ENCODE data around the gene ZNF750.

Gene ZNF750

DNA sequence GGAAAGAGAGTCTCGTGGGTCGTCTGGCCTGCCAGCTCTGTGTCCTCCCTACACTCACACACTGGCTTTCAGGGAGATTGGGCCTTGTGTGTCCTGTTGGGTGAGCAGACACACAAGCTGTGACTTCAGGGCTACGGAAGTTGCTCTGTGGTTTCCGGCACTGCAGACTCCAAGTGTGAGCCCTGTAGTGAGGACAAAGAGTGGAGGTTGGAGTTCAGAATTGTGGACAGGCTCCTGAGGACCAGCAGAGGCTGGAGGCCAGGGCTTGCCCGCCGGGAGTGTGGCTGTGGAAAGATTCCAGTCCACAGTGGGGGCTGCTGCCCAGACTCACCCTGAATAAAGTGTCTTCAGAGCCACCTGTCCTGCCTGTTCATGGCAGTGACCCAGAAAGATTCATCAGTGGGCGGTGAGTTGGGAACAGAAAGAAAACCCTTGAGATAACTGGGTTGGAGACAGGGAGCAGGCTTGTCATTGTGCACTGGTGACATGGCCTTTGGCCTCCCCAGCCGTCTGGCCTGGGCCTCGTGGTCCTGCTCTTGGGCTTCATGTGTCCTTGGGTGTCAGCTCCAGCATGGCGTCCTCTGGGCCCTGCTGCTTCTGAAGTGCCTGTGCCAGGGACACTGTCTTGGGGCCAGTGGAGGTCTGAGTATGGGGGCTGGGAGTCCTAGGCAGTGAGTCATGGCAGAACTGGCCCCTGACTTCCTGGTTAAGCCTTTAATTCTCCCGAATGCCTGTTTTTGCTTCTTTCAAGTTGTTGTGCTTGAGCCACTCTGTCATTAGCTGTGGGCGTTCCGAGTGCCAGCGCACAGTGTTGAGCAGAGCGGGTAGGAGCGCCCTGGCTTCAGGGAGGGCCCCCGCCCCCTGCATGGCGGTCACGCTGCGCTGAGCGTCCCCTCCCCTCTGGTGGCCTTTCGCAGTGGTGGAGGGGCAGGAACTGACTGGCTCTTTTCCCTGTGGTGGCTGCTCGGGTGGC, 19.9 kb upstream of the ZNF750 start:
- DNase-seq (ENCODE audit: low spot score): peak; percentile 65

DNA sequence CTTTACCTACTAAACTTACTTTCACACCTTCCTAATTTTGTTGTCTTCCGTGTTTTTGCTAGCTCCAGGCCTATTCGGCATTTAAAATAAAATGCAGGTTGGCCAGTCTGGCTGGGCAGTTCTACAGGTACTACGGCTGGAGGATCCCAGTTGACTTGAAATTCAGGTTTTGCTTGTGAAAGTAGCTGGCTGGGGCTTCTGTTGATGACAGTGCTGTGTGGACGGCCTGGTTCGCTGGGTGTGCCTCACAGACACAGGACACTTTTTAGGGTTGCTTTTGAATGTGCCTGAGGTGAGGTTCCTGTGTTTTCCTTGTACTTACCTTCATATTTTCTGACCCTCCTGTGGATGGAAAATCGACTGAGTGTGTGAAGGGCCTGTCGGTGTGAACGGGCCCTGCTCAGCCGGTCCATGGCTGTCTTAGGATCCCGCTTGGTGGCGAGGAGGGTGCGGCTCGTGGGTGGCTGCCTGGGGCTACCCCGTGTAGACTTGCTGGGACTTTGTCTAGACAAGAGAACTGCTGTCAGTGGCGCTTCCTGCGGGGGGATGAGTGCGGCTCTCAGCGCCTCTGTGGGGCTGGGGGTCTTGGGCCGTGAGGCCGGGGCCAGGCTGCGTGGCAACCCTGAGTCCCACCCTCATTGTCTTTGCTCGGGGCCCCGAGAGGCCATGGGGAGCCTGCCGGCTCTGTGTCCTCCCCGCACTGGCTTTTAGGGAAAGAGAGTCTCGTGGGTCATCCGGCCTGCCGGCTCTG, 18.7 kb upstream of the ZNF750 start:
- DNase-seq (ENCODE audit: low spot score): no peak

DNA sequence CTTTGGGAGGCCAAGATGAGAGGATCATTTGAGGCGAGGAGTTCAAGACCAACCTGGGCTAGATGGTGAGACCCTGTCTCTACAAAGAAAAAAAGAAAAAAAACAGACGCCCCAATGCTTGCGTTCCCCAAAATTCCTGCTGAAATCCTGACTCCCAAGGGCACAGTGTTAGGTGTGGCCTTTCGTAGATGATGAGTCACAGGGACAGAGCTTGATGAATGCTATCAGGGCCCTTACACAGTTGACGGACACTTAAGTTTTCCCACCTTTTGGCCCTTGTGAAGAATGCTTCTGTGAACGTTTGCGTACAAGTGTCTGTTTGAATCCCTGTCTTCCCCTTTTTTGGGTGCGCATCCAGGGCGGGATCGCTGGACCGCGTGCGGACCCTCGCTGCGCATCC, 16.5 kb upstream of the ZNF750 start:
- no peak for DNase-seq (ENCODE audit: low spot score)

DNA sequence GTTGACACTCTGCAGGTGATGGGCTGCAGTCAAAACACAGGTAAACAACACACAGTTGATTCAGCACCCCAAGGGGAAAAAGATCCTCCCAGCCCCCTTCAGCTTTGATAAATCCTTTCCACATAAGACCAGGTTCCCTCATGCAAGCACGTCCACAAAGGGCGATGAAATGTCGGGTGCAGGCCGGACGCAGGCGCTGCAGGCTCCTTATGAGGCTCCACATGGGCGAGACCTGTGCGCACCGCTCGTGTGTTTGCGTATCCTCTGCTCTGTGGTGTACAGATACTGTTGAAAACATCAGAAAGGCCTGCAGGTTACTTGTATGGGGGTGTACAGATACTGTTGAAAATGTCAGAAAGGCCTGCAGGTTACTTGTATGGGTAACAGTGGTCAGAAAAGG, 14.4 kb upstream of the ZNF750 start:
- no peak for DNase-seq (ENCODE audit: low spot score)

DNA sequence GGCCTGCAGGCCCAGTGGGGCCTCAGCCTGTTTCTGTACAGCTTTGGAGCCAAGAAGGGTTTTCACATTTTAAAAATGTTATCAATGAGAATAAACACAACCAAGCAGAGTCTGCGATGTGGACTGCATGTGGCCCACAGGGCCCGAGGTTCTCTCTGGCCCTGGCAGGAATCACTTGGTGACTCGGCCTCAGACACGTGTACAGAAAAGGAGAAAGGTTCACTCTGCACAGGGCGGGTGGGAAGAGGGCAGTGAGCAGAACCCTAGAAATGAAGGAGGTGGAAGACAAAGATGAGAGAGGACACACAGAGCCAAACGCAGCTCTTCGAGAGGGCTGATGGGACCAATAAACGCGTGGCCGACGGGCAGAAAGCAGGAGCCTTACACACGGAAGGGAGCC, 11.6 kb upstream of the ZNF750 start:
- no peak for DNase-seq (ENCODE audit: low spot score)

DNA sequence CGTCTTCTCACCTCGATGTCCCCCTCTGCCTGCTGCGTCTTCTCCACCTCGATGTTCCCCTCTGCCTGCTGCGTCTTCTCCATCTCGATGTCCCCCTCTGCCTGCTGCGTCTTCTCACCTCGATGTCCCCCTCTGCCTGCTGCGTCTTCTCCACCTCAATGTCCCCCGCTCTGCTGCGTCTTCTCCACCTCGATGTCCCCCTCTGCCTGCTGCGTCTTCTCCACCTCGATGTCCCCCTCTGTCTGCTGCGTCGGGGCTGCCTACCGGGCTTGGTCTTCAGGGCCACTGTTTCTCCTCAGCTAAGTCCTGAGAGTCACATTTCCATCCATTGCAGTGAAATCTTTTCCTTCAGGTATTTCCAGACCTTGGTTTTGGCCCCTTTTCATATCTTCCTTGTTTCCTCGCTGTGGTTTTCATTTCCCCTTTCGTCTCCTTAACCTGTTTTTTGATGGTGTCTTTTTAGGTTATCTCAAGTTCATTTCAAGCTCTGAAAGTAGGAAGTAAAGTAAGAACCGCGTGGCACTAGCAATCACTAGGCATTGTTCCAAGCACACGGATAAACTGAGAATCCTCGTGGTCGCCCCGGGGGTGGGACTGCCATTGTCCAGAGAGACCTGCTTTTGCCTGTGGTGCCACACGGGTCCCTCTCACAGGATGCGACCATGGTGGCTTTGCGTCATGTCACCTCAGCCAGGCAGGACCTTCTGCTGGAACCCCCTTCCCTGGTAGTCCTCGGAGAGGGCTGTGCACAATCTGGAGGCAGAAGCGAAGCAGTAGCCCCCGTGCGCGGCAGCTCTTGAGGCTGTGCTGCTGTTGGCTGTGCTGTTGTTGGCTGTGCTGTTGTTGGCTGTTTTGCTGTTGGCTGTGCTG, 9.5 kb upstream of the ZNF750 start:
- DNase-seq (ENCODE audit: low spot score): no peak

DNA sequence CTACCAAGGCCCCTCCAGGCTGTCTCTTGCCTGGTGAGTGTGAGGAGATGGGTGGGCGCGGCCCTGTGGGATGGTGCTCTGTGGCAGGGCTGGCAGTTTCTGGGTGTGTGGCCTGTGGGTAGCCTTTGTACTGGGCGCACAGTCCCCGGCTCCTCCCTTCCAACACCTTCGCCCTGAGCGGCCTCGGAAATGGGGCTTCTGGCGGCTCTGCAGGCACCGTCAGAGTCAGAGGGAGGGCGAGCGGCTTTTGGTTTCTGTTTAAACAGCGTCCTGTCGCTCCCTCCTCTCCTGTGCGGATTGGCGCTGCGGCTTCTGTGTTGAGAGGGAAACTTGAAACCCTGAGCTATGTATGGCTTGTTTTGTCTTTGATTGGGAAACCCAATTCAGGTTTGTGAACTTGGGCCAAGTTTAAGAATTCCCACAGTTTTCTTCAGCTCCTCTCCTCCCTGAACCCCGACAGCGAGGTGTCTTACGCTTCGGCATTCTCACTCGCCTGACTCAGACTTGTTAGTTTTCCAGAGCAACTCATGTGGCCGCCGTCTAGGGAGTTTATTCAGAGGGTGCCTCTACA, 8.3 kb upstream of the ZNF750 start:
- no peak for DNase-seq (ENCODE audit: low spot score)

DNA sequence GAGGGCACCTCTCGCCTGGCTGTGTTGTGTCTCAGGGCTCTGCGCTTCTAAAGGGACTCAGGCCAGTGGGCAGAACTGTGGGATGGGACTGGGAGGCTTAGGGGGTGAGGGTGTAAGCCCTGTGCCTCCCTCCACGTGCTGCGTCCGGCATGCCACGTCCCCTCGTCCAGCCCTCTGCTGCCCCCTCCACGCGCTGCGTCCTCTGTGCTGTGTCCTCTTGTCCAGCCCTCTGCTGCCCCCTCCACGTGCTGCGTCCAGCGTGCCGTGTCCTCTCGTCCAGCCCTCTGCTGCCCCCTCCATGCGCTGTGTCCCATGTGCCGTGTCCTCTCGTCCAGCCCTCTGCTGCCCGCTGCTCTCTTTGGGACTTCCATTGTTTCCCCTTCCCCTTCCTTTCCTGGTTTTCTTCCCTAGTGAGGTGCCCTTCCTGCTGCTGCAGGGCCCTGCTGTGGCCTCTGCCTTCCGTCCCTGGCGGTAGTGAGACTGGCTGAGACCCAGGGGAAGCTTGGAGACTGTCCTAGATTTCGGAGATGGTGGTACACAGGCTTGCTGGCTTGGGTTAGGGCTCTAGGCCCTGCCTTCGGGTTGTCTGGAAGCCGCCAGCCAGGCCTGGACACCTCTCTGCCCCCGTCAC, 6.4 kb upstream of the ZNF750 start:
- no peak for DNase-seq (ENCODE audit: low spot score)

DNA sequence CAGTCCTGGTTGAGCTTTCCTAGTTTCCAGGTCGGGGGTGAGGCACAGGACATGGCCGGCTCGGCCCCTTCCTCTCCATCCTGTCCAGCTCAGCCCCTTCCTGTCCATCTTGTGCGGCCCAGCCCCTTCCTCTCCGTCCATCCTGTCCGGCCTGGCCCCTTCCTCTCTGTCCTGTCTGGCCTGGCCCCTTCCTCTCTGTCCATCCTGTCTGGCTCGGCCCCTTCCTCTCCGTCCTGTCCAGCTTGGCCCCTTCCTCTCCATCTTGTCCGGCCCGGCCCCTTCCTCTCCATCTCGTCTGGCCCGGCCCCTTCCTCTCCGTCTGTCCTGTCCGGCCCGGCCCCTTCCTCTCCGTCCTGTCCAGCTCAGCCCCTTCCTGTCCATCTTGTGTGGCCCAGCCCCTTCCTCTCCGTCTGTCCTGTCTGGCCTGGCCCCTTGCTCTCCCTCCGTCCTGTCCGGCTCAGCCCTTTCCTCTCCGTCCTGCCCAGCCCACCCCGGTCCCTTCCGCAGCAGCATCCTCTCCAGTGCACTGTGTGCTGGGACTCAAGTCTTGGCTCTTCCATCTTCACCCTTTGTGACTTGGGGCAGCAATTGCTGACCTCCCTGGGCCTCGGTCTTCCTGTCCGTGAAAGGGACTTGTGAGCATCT, 5.5 kb upstream of the ZNF750 start:
- no peak for DNase-seq (ENCODE audit: low spot score)

DNA sequence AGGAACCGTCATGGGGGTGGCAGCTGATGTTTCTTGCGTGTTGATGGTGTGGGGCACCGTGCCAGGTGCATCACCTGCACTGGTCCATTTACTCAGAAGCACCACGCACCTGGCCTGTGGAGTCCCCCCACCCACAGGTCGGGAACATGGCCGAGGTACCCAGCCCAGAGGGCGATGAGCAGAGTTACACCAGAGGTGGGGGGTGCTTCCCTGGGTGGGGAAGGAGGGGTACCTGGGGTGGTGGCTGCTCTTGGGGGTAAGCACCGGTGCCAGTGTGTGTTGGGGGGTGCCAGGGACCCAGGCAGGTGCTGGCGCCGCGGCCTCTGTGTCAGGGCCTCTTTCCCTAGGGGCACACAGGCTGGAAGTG, 5.0 kb upstream of the ZNF750 start:
- DNase-seq (ENCODE audit: low spot score): no peak

DNA sequence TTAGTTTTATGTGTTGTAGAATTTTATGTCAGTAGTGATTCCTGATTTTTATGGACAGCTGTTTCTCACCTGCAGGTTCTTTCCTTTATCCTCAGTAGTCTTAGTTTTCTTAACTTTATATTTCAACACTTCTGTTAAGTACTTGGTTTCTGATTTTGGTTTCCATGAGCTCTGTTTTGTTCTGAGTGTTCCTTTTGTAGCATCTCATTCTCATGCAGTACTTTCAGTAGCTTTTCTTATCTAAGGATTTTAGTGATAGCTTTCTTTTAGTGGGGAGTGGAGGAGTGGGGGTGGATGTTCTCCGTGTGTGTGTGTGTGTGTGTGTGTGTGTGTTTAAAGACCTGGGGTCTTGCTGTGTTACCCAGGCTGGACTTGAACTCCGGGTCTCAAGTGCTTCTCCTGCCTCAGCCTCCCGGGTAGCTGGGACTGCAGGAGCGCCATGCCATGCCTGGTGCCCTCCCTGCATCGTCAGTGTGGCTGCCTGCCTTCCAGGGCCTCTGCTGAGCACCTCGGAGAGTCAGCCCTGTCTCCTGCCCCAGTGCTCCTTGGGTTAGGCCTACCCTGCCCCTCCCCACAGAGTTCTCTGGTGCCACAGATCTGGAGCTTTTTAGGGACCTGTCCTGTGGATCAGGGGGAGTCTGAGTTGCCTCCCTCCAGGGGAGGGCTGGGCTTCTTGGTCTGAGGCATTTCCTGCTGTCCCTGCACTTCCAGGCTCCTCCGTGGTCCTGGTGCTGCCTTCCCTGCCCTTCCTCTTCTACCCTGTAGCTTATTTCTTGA, 4.3 kb upstream of the ZNF750 start:
- DNase-seq (ENCODE audit: low spot score): no peak

DNA sequence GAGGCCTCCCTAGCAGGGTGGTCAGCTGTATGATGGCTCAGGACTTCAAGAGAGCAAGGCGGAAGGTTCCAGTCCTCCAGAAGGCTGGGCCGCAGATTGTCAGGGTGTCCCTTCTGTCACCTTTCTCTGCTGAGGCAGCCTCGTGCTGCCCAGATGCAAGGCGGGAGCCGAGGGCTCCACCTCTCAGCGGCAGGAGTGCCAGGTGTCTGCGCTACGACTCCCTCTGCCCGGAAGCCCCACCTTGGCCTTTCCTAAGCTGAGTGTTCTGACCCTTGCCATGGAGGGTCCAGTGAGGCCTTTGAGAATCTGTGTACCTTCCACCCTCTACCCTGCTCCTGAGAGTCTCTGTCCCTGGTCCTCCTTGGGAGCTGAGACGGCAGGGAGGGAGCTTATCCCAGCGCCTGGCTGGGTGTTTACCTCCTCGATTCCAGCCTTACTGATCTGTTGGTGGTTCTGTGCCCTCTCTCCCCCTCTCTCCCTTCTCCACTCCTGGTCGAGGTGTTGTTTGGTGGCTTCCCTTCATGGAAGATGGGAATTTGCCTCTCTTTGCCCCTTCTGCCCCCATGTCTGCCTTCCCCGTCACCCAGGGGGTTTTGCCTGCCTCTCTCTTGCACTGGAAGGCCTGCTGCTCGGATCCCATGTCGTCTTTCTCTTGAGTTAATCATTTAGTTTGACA, 2.2 kb upstream of the ZNF750 start:
- no peak for DNase-seq (ENCODE audit: low spot score)

DNA sequence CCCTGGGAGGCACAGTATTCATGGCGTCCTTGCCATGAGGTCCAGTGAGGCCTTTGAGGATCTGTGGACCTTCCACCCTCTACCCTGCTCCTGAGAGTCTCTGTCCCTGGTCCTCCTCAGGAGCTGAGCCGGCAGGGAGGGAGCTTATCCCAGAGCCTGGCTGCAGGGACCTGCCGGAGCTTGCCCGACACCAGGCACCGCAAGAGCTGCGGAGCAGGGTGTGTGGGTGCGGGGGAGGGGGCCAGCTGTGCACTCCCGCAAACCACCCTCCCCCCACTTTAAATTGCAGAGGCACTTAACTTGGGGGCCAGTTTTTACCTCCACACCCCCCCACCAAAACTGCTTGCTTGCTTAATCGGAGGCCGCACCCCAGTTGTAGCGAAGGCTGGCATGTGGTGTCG, 609 bp upstream of the ZNF750 start:
- no peak for DNase-seq (ENCODE audit: low spot score)

DNA sequence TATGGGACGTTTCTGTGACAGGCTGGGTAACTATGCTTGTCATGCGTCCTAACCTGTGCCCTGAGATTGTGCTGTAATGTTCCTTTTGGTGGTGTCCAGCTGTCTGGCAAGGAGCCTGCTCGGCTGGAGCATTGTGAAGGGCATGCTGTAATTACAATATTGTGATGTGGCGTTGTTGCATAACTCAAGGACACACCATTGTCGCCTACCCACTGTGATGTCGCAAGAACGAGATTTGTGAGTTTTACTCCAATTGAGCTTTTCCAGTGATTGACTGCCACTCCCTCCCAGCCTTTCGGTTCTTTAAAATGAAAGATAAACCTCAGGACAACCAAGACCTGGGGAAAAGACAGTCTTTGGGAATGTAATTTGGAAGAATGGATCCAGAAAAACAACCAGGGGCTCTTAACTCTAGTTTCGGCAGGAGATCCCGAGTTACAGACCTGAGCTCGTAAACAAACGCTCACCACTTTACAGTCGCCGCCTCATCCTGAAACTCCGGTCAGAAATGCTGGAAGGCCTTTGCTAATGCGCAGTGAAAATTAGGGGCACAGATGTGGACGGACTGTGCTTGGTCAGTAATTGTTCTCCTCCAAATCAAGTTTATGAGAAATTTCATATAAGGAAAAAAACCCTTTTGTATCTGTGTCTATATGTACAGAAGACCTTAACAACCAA, 1.3 kb downstream of the ZNF750 start:
- no peak for DNase-seq (ENCODE audit: low spot score)

DNA sequence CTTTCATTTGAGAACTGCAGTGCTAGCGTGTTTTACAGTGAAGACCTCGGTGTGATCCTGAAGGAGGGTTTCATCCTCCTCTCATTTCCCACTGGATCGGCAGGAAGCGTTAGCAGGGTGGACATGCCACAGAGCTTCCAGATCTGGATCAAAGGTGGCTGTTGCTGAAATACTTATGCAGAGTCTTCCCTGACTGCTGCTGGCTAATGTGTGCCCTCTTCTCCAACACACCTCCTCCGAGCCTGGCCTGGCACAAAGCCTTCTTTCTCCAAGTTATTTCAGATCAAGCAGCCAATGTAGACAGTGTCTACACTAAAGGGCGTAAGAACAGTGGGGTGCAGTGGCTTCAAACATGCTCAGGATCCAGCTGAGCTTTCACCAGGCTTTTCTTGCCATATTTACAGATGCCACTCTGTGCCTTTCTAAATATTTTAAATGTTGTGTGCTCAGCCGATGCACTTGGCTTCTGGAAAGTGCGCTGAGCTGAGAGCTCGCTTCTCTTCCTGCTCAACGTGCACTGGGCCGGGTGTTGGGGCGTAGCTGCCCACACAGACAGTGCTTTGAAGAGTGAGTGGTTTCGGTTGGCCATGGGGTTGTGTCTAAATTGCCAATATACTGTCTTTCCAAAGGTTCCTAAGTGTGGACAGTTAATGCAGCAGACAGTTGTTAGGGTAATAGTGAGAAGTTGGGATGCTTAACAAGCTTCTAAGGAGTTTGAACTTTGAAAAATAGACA, 2.1 kb downstream of the ZNF750 start:
- no peak for DNase-seq (ENCODE audit: low spot score)

DNA sequence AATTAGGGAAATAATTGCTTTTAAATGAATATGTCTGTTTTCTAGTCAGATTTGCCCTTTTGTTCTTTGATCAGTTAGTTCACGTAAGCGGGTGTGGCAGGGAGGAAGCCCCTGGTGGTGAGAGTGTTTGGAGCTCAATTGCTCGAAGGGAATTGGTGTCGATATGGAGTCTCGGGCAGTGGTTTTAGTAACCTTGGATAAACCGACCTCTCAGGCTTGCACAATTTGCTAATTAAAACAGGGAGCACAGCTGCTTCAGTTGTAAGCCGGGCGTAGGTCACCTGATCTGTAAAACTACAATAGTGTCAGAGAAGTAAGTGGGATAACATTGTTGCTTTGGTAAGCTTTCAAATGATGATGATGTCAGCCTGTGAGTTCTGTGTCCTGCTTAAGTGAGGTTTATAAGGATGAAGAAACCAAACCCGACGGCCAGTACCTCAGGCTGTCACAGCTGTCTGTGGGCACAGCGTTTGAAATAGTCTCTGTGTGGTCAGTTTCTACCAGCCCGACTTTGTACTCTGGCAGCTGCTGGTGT, 2.9 kb downstream of the ZNF750 start:
- no peak for DNase-seq (ENCODE audit: low spot score)

DNA sequence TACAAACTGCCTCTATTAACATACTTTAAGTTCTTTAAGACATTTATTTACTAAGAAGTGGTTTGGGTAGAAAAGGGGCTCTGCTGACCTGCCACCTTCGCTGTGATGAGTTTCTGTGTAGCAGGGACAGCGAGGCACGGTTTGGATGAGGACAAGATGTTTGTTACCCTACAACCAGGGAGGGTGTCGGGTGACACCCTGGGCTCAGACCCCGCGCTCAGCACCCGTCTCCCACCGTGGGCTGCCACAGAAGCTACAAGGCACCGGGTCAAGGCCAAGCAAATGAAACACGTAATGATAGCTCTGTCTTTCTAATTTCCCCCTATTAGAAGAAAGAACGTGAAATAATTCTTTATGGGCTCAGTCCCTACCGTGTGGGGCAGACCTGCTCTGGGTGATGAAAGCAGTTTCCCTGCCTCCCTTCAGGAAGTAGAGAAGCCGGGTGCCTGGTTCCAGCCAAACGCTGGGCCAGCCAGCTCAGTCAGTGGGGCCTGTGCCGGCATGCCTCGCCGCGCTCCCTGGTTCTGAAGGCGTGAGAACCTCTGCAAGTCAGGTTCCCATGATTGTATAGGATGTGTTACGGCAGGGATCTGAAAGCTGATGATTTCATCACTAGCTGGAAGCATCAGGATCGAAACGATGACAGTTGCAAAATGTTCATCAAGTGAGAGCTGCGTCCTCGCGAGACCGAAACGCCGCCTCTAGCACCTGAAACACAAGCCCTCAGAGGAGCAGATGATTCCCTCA, 3.9 kb downstream of the ZNF750 start:
- no peak for DNase-seq (ENCODE audit: low spot score)

Data from GM03348 (cell line).